ENCODE results near the gene PKNOX2.

PKNOX2 gene

DNA sequence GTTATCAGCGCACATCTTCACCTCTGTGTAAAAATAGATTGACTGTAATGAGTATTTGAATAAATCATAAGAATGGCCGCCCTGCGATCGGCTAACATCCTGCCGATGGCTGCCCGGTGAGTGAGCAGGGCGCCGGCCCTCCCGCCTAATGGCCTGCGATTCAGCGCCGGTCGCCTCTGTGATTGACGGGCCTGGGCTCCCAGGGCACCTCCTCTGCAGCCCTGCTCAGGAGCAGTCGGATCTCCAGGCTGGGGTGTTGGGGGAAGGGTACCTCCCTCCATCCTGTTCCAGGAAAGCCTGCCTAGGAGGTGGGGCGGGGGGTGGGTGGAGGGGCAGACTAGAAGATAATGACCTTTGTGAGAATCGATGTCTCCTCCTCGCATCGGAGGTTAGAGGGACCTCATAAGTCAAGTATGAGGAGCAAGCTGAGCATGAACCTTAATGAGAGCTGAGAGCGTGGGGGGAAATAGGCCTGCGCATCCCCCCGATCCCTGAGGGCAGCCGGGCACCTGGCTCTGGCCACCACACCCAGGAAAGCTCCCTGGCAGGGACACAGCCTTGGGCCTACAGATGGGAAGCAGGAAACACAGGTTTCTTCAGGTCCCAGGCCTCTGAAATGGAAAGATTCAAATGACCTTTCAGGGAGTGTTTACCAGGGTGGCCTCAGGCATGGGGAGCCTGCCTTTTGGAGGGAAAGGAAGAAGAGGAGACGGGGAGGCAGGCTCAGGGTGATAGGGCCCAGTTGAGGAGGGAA, 71.7 kb downstream of the PKNOX2 start:
- DNase-seq (ENCODE audit: low read depth) = no peak

DNA sequence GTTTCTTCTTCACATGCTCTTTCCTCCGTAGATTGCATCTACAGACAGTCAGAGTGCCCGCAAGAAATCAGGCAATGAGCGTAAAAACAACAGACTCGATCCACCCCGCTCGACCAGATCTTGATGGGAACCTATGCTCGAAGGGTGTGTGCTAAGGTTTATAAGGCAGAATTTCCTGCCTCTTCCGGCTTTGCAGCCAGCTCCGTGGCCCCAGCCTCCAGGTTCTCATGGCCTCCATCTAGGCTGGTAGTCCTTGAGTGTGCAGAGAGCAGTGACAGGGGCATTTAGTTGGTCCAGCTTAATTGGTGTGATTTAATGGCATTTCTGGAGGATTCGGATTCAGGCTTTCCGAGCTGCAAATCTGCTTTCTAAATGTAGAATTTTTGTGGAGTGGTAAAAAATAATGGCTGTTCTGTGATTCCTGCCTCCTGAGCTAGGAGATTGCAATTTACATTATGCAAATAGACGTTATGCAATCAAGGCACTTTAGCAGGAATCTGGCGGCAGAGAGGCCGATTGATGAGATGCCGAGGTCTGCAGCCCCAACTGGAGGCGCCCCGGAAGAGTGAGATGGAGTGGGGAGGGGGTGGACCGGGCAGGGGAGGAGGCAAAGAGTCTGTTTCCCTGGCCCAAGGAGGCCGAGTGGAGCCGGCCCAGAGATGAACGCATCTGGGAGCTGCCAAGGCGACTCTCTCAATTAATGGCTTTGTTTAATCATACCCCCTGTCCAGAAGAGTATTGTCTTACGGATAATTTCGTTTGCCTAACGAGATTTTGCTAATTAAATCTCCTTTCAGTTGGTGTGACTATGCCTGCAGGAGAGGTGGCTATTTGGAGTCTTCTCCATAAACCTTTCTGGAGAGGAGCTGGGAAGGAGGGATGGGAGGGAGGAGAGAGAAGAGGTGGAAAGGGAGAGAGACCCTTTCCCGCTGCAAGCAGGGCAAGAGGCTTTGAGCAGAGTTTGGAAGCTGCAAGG, 75.3 kb downstream of the PKNOX2 start:
- no peak for DNase-seq (ENCODE audit: low read depth)

GRCh38 chr11:125241104-125241503, 76.6 kb downstream of the PKNOX2 start:
- no peak for DNase-seq (ENCODE audit: low read depth)

DNA sequence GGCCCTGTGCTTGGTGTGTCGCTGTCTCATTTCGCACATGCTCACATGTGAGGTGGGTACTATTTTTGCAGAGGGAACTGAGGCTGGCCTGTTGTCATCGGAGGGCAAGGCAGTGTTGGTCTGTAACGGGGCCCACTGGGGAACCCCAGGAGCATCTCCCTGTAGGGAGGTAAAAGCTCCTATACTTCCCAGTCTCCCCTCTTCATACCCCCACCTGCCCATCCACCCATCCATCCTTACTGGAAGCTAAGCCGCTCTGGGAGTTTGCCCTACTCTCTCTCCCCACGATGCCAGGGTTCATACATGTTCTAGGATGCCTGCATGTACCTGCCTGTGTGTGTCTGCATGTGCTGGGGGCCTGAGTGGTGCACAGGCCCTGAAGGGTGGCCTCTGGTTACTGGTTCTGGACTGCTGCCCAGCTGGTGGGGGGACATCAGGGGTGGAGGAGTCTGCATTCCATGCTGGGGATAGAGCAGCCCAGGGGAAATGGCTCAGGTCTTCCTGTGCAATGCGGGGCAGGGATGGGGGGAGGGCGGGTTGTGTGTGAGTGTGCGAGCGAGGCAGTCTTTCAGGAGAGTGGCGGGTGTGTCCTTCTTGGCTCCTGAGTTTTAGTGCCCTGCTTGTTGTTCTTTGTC, 77.7 kb downstream of the PKNOX2 start:
- DNase-seq (ENCODE audit: low read depth) = no peak

GRCh38 chr11:125244166-125244565, 79.6 kb downstream of the PKNOX2 start:
- no peak for DNase-seq (ENCODE audit: low read depth)

DNA sequence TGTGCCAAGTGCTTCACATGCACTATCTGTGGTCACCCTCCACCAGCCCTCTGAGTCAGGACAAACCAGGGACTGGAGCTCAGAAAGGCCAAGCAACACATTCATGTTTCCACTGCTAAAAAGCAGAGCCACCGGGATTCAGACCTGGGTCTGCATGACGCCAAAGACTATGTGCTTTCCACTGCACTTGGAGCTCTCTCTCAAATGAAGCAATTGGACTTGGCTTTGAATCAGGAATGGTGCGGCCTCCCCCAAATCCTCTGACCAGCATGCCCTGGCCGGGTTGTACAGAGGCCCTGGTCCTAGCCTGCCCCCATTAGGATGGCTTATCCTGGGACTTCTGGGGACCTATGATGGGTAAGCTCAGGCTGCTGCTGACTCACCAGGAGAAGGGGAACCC, 80.7 kb downstream of the PKNOX2 start:
- no peak for DNase-seq (ENCODE audit: low read depth)

DNA sequence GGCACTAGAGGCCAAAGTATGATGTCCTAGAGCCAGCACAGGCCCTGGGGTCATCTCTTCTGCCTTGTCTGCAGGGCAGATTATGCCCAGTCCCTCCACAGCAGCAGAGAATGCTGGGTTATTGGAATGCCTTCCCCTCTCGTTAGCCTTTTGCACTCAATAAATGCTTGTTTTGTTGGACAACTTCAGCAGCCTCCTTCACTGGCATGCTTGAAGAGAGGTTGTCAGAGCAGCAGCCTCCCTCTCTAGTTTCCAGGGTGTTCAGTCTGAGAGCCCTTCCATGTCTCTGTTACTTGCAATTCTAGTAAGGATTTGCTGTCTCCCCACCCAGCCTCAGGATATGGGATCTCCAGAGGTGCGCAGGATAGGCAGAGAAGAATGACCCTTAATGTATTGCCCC, 82.9 kb downstream of the PKNOX2 start:
- no peak for DNase-seq (ENCODE audit: low read depth)

- no peak for DNase-seq (ENCODE audit: low read depth)
Observed at GRCh38 chr11:125250318-125251213, 86.0 kb downstream of the PKNOX2 start.

DNA sequence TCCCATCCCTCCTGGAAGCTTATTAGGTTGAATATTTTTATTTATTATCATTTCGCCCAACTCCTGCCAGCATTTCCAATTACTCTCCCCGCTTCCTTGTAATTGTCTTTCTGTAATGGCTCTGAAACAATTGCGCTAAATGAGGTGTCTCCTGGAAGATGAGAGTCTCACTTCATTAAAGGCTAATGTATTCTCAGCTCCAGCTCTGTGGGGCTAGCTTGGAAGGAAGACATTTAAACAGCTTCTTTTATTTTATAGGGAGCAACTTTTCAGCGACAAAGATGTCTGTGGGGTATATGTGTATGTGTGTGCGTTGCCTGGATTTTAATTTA, 86.6 kb downstream of the PKNOX2 start:
- DNase-seq (ENCODE audit: low read depth) = no peak

DNA sequence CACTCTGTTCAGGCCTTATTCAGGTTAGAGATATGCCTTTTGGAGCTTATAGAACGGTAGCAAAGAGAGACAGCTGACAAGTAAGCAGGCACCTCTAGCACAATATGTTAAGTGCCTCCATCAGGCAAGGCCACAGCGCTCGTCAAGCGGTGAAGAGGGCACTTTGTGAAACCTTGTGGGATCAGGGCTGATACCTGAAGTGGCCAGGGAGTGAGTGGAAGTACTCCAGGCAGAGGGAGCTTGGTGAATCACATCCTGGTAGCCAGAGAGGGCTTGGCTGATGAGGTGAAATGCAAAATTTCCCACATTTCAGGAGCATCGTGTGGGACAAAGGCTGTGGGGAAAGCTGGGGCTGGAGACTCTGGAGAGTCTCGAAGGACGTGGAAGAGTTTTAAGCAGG, 87.4 kb downstream of the PKNOX2 start:
- DNase-seq (ENCODE audit: low read depth) = no peak

DNA sequence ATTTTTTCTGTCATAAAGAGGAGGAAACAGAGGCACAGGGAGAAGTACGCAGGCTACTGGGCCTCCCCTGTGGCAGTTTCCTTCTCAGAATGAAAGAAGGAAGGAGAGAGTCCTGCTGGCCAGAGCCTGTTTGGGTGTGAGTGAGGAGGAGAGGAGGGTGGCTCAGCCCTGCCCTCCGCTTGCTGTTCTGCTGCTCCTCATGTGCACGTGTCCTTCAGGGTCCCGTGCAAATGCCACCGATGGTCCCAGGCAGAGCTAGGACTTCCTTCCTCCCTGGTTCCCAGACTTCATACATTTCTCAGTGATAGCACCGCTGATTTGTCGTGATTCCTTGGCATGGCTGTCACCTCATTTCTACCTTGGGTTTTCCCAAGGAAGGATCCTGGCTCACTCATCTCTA, 88.7 kb downstream of the PKNOX2 start:
- DNase-seq (ENCODE audit: low read depth) = no peak

DNA sequence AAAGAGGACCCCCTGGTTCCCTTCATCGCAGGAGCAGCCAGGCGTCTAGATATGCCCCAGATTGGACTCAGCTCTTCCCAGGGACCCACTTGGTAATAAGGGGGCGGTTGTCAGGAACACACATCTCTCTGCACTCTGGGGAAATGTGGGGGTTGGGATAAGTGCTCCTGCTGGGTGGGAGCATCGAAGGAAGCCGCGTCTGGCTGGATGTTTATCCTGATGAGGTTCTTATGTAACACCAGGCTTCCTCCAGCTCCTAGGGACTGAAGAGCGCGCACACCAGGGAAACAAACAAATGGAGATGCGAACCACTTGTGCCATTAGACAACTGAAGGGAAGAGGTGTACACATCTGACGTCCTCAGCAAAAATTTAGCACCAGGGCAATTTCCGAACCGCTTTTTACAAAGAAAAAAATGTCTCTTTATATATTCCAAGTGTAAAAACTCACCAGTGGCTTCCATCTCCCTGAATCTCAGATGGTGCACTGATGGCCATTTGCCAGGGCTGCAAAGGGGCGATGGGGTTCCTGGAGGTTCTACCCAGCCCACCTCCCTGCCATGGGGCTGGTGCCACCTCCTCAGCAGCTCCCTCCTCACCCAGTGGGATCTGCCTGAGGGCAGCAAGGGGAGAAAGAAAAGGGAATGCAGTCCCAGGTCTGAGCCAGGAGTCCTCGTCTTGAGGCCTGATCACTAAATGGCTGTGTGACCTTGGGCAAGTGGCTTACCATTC, 89.4 kb downstream of the PKNOX2 start:
- DNase-seq (ENCODE audit: low read depth) = no peak

GRCh38 chr11:125256541-125257189, 92.1 kb downstream of the PKNOX2 start:
- DNase-seq (ENCODE audit: low read depth) = no peak

DNA sequence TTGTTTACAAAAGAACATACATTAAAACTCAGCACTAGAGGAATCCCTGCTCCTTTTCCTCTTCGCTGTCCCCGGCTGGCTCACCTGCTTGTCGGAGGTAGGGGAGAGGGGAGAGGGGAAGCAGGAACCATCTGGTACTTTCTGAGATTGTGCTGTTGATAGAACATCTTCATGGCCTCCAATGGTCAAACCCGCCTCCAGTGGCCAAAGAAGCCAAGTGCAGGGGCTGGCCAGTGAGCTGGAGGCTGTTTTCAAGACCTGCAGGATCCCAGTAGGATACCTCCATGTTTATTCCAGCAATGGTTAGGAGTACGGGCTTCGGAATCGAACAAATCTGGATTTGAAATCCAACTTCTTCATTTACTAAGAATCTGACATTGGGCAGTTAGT, 92.6 kb downstream of the PKNOX2 start:
- DNase-seq (ENCODE audit: low read depth) = no peak

DNA sequence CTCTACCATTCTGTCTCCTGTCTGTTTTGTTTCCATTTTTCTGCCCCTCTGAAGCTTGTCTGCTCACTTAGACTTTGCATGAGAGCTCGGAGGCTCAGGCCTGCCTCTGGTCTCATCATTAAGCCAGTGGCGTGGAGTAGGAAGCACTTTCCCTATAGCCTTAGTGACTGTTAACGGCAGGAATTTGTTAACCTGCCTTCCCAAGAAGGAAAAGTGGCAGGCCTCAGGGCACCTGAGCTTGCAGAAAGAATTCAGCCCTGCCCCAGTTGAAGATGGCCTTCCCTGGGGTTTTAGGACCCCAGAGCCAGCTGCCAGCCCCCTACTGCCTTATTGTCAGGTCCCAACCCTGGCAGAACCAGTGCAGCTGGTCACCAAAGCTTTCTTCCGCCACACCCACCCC, 93.2 kb downstream of the PKNOX2 start:
- no peak for DNase-seq (ENCODE audit: low read depth)

- DNase-seq (ENCODE audit: low read depth) = no peak
Observed at GRCh38 chr11:125258291-125259032, 93.9 kb downstream of the PKNOX2 start.

- DNase-seq (ENCODE audit: low read depth) = no peak
Observed at GRCh38 chr11:125261588-125261987, 97.0 kb downstream of the PKNOX2 start.

GRCh38 chr11:125262194-125262829, 97.8 kb downstream of the PKNOX2 start:
- no peak for DNase-seq (ENCODE audit: low read depth)

GRCh38 chr11:125262830-125263218, 98.3 kb downstream of the PKNOX2 start:
- no peak for DNase-seq (ENCODE audit: low read depth)
